GM10248 (cell line): Measurements from ENCODE around the gene VASH2.
"Not testable (repeated sequence)": the region's sequence is repeated elsewhere in the genome, so short reads cannot be mapped to it uniquely, and the experiment has no call there.

Source experiments
- CTCF ChIA-PET: fragments of 300-600 bp; sonication (Branson Sonifier 250); formaldehyde crosslinking; extraction: SDS; loops from one replicate; lab custom pipeline; 2021; ENCODE audit warnings: antibody characterized with exemption; lab: Yijun Ruan, JAX
- POLR2A ChIA-PET: fragments of 350-650 bp; sonication (Branson Sonifier 250); formaldehyde crosslinking; extraction: SDS; loops from one replicate; lab custom pipeline; 2020; ENCODE audit warnings: antibody characterized with exemption; lab: Yijun Ruan, JAX
- DNase-seq: peaks from one replicate; pipeline ENCODE4 v3.0.0; 2012; ENCODE audit errors: extremely low spot score
- CTCF ChIP-seq: IDR thresholded peaks from 2 replicates; pipeline ENCODE4 v1.5.1; 2012; ENCODE audit warnings: mild to moderate bottlenecking, low read depth; ENCODE audit errors: extremely low read depth, missing control alignments, control extremely low read depth

Gene VASH2

GRCh38 chr1:213019450-213019849 is 69.1 kb downstream of the VASH2 start:
- no peak for TF ChIP-seq CTCF

GRCh38 chr1:213020016-213020415 is 69.7 kb downstream of the VASH2 start:
- CTCF ChIA-PET = interaction anchor here (1.4 kb wide), 1 partner anchor 15 kb away, joined by 4 read pairs; no protein-coding TSS in a partner anchor
- no peak for TF ChIP-seq CTCF
- POLR2A ChIA-PET = no interaction called here
- no peak for DNase-seq

More at GRCh38 chr1:213019450-213019849, 69.1 kb downstream of the VASH2 start:
- DNase-seq = no peak
- ChIA-PET POLR2A (no interaction called here), CTCF (interaction anchor here (1.4 kb wide), 1 partner anchor 15 kb away, joined by 4 read pairs; no protein-coding TSS in a partner anchor)

GRCh38 chr1:213027024-213027423 is 76.7 kb downstream of the VASH2 start:
- CTCF ChIA-PET = interaction anchor here (1.6 kb wide), 1 partner anchor 10 kb away, joined by 5 read pairs; no protein-coding TSS in a partner anchor
- POLR2A ChIA-PET, DNase-seq: not testable (repeated sequence)

- POLR2A ChIA-PET = no interaction called here
- DNase-seq = no peak
- CTCF ChIA-PET = interaction anchor here (1.3 to 1.4 kb wide), 2 partner anchors 9 to 11 kb away, joined by 3 to 5 read pairs; no protein-coding TSS in a partner anchor
- TF ChIP-seq CTCF = no peak
Measured at GRCh38 chr1:213032651-213033050, 82.3 kb downstream of the VASH2 start.

GRCh38 chr1:213034713-213035112 is 84.4 kb downstream of the VASH2 start:
- no peak for DNase-seq
- POLR2A ChIA-PET = no interaction called here
- CTCF ChIA-PET = interaction anchor here (1.3 kb wide), 1 partner anchor 15 kb away, joined by 4 read pairs; no protein-coding TSS in a partner anchor
- no peak for TF ChIP-seq CTCF

GRCh38 chr1:213035573-213035972 is 85.2 kb downstream of the VASH2 start:
- CTCF ChIA-PET = interaction anchor here (1.3 kb wide), 1 partner anchor 16 kb away, joined by 4 read pairs; no protein-coding TSS in a partner anchor
- no peak for DNase-seq
- TF ChIP-seq CTCF = no peak
- POLR2A ChIA-PET = no interaction called here
